PC-9 (cell line): ENCODE results near the gene ZNF787. TPM values are rescaled to one million over a fixed set of nuclear protein-coding genes. Genes with fewer than 3 reads are reported as not detected.

Experiments used
- BruUV-seq: library from RNA; stranded (reverse); fragments of 400-500 nt; replicated peaks from 2 replicates; lab custom pipeline; 2021; lab: Mats Ljungman, UMichigan
- CTCF ChIA-PET: fragments of 300-600 bp; sonication (Branson Sonifier 250); formaldehyde crosslinking; loops from one replicate; lab custom pipeline; 2022; ENCODE audit warnings: antibody characterized with exemption; lab: Charles Lee
- POLR2A ChIA-PET: fragments of 300-600 bp; sonication (Branson Sonifier 250); formaldehyde crosslinking; loops from one replicate; lab custom pipeline; 2022; ENCODE audit warnings: antibody characterized with exemption; ENCODE audit not compliant: unreplicated experiment; lab: Charles Lee
- DNase-seq, 2 experiments: peaks; one replicate each; pipeline versions ENCODE4 v3.0.0 to v3.0.0-alpha.2; 2015 to 2022; ENCODE audit warnings: mixed read lengths in 1 of 2
- H2AFZ ChIP-seq: fragments of 200-600 bp; sonication (generic); 2 replicates; pipeline ENCODE4 v1.8.1; 2017; ENCODE audit warnings: antibody characterized with exemption
- H3F3A ChIP-seq: fragments of 200-600 bp; sonication (generic); 2 replicates; pipeline ENCODE4 v1.8.1; 2017; ENCODE audit warnings: antibody characterized with exemption, mild to moderate bottlenecking, low read depth; ENCODE audit not compliant: insufficient read depth
- H3K27ac ChIP-seq: fragments of 200-600 bp; sonication (generic); 2 replicates; pipeline ENCODE4 v1.6.1; 2016; ENCODE audit warnings: mixed run types
- H3K27me3 ChIP-seq: fragments of 200-600 bp; sonication (generic); 2 replicates; pipeline ENCODE4 v1.6.1; 2016; ENCODE audit warnings: low read depth, mixed run types; ENCODE audit not compliant: insufficient read depth
- H3K36me3 ChIP-seq: fragments of 200-600 bp; sonication (generic); 2 replicates; pipeline ENCODE4 v1.6.1; 2016; ENCODE audit warnings: low read depth, mixed run types
- H3K4me1 ChIP-seq: fragments of 200-600 bp; sonication (generic); replicated peaks from 2 replicates; pipeline ENCODE4 v1.6.1; 2016; ENCODE audit warnings: mixed run types; ENCODE audit not compliant: insufficient read depth
- H3K4me2 ChIP-seq: fragments of 200-600 bp; sonication (generic); 2 replicates; pipeline ENCODE4 v1.6.1; 2017; ENCODE audit warnings: mixed run types
- H3K4me3 ChIP-seq: fragments of 200-600 bp; sonication (generic); 2 replicates; pipeline ENCODE4 v1.6.1; 2016; ENCODE audit warnings: mixed run types
- H3K79me2 ChIP-seq: fragments of 200-600 bp; sonication (generic); 2 replicates; pipeline ENCODE4 v1.6.1; 2017; ENCODE audit warnings: low read depth, mixed run types
- H3K9me2 ChIP-seq: fragments of 200-600 bp; sonication (generic); 2 replicates; pipeline ENCODE4 v1.8.1; 2017; ENCODE audit warnings: mild to moderate bottlenecking; ENCODE audit not compliant: insufficient read depth
- H3K9me3 ChIP-seq: fragments of 200-600 bp; sonication (generic); 2 replicates; pipeline ENCODE4 v1.8.1; 2016; ENCODE audit warnings: low read depth; ENCODE audit not compliant: insufficient read depth
- H4K20me1 ChIP-seq: fragments of 200-600 bp; sonication (generic); 2 replicates; pipeline ENCODE4 v1.8.1; 2017; ENCODE audit not compliant: insufficient read depth
- CTCF ChIP-seq: fragments of 200-600 bp; sonication (generic); conservative IDR thresholded peaks from 2 replicates; pipeline ENCODE4 v1.6.1; 2017; ENCODE audit warnings: mixed run types, antibody characterized with exemption, mild to moderate bottlenecking, moderate library complexity
- EZH2 ChIP-seq: fragments of 200-600 bp; sonication (generic); IDR thresholded peaks from 2 replicates; pipeline ENCODE4 v1.8.0; 2017; ENCODE audit warnings: antibody characterized with exemption, low read depth
- intact Hi-C: fragments of 100-400 bp; cut with micrococcal nuclease; formaldehyde crosslinking; loops from one replicate; pipeline ENCODE4 v1.10.0; 2022; ENCODE audit not compliant: unreplicated experiment
- total RNA-seq: library from RNA; stranded (reverse); gene quantifications from 2 replicates; pipeline ENCODE4 v1.2.3, GENCODE V29; 2021

Gene ZNF787
- total RNA-seq, 1 experiment from 2014 or later = 51.4 TPM

DNA sequence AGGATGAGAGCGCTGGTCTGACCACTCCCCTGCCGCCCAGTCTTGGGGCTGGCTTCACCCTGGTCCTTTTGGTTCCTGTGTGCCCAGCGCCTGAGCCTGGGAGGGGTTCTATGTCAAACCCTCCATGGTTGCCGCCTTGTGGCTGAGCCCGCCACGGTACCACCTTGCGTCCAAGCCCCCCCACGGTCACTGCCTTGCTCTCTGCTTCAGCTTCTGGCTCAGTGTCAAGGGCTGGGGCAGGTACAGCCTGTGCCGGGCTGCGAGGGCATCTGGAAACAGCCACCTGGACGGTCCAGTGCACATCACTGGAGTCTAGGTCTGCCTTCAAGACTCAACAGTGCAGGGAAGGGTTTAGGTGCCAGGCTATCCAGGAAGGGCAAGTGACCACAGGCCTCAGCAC is 40.4 kb upstream of the ZNF787 start:
- DNase-seq = no peak
- TF ChIP-seq CTCF (no peak), EZH2 (no peak)
- 0 out of 2 replicates have a peak, but pooled peaks cover 7% of the 10 kb centered on the region for H4K20me1 ChIP-seq
- peaks cover 8% of the 10 kb centered on the region; the same call in 1 of the 2 replicates for H3K36me3 ChIP-seq
- no peaks in the 10 kb centered on the region for H3K9me2 ChIP-seq
- no peak overlapping the region for H3K27ac ChIP-seq
- ChIA-PET CTCF (no interaction called here), POLR2A (no interaction called here)
- no peaks in the 10 kb centered on the region for H3K27me3 ChIP-seq
- no TSS peak for BruUV-seq
- H3K79me2 ChIP-seq = no peaks in the 10 kb centered on the region
- H3K4me1 ChIP-seq = no peaks in the 10 kb centered on the region
- intact Hi-C loops = no loop called here
- H3K4me2 ChIP-seq = no peak overlapping the region
- H3K4me3 ChIP-seq = no peak overlapping the region
- H3F3A ChIP-seq = no peaks in the 10 kb centered on the region
- no peaks in the 10 kb centered on the region for H3K9me3 ChIP-seq
- H2AFZ ChIP-seq = no peak overlapping the region

DNA sequence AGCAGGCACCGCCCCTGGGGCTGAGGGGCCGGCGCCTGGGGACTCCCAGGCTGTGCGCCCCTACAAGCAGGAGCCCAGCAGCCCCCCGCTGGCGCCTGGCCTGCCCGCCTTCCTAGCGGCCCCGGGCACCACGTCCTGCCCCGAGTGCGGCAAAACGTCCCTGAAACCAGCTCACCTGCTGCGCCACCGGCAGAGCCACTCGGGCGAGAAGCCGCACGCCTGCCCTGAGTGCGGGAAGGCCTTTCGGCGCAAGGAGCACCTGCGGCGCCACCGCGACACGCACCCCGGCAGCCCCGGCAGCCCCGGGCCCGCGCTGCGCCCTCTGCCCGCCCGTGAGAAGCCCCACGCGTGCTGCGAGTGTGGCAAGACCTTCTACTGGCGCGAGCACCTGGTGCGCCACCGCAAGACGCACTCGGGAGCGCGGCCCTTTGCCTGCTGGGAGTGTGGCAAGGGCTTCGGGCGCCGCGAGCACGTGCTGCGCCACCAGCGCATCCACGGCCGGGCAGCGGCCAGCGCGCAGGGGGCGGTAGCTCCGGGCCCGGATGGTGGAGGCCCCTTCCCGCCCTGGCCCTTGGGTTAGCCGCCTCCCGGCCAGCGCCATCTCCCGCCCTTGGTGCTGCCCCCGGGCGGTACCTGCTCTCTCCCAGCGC is 38.7 kb upstream of the ZNF787 start:
- no peaks in the 10 kb centered on the region for H3K4me1 ChIP-seq
- H4K20me1 ChIP-seq = peaks cover 9% of the 10 kb centered on the region; the same call in 1 of the 2 replicates
- ChIA-PET POLR2A (no interaction called here), CTCF (no interaction called here)
- no peak overlapping the region for H3K4me2 ChIP-seq
- H3K36me3 ChIP-seq = peaks cover 10% of the 10 kb centered on the region; the same call in 1 of the 2 replicates
- H3K9me2 ChIP-seq = no peaks in the 10 kb centered on the region
- no peak for DNase-seq
- no peak overlapping the region for H3K27ac ChIP-seq
- no peak overlapping the region for H3K4me3 ChIP-seq
- H3K9me3 ChIP-seq = no peaks in the 10 kb centered on the region
- H3K27me3 ChIP-seq = no peaks in the 10 kb centered on the region
- intact Hi-C loops = no loop called here
- no peaks in the 10 kb centered on the region for H3K79me2 ChIP-seq
- no peak overlapping the region for H2AFZ ChIP-seq
- H3F3A ChIP-seq = no peaks in the 10 kb centered on the region
- no TSS peak for BruUV-seq
- TF ChIP-seq EZH2 = no peak
- no peak for TF ChIP-seq CTCF

DNA sequence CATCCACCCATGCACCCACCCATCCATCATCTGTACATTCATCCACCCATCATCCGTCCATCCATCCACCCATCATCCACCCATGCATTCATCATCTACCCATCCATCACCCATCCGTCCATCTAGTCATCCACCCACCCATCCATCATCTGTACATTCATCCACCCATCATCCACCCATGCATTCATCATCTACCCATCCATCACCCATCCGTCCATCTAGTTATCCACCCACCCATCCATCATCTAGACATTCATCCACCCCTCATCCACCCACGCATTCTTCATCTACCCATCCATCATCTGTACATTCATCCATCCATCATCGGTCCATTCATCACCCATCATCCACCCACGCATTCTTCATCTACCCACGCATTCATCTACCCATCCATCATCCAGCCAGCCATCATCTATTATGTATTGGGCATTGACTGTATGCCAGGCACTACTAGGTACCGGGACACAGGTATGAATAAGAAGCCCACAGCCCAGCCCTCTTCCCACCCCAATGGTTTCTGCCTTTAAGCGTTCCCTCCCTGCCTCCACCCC is 38.0 kb upstream of the ZNF787 start:
- Histone ChIP-seq H3K27me3 (no peaks in the 10 kb centered on the region), H3K4me2 (no peak overlapping the region), H3K9me3 (no peaks in the 10 kb centered on the region), H3K27ac (no peak overlapping the region), H3K36me3 (peaks cover 12% of the 10 kb centered on the region; the same call in 1 of the 2 replicates), H3K9me2 (no peaks in the 10 kb centered on the region), H3K4me1 (no peaks in the 10 kb centered on the region), H3K79me2 (no peaks in the 10 kb centered on the region), H3F3A (no peaks in the 10 kb centered on the region), H4K20me1 (peaks cover 12% of the 10 kb centered on the region; the same call in 1 of the 2 replicates), H3K4me3 (no peak overlapping the region), H2AFZ (no peak overlapping the region)
- no peak for DNase-seq
- intact Hi-C loops = no loop called here
- CTCF ChIA-PET = no interaction called here
- TF ChIP-seq CTCF = no peak
- no peak for TF ChIP-seq EZH2
- BruUV-seq = no TSS peak
- POLR2A ChIA-PET = no interaction called here
